ENCODE data around the gene MGAT4C. TPM values are rescaled to one million over a fixed set of nuclear protein-coding genes. Genes with fewer than 3 reads are reported as not detected.

MGAT4C gene
- total and polyA plus RNA-seq, 2 donors from 2014 or later: 0.16 TPM; not detected in 1

- H3K9ac ChIP-seq (ENCODE audit: low read length in 3 of 3): no peak overlapping the region
- H3K27me3 ChIP-seq (ENCODE audit: control insufficient read depth, insufficient read depth, low read length): no peaks in the 10 kb centered on the region
- peak in 2 of 5 donors; percentile 8 to 11 for DNase-seq
- intact Hi-C loops (cut with DNase I): no loop called here
- H3K36me3 ChIP-seq (ENCODE audit: control insufficient read depth in 2 of 3, insufficient read depth in 3 of 3, low read length in 3 of 3): no peaks in the 10 kb centered on the region
- no peaks in the 10 kb centered on the region for H3K9me3 ChIP-seq (ENCODE audit: control insufficient read depth in 2 of 3, insufficient read depth in 1 of 3, low read length in 3 of 3)
- H3K4me1 ChIP-seq (ENCODE audit: control insufficient read depth in 2 of 3, insufficient read depth in 2 of 3, low read depth in 1 of 3, low read length in 3 of 3): no peaks in the 10 kb centered on the region
- FAIRE-seq: no peak
- TF ChIP-seq CTCF (IDR thresholded peaks at IDR 0.05; ENCODE audit: borderline replicate concordance, extremely low read depth, insufficient read depth): no peak
- no peak overlapping the region for H3K27ac ChIP-seq (ENCODE audit: low read depth in 2 of 2, low read length in 2 of 2)
- H3K4me3 ChIP-seq (ENCODE audit: low read length in 3 of 3): no peak overlapping the region
These were observed 14.6 kb downstream of the MGAT4C start for GRCh38 chr12:86241600-86241999.

- Histone ChIP-seq H3K9ac (ENCODE audit: low read length in 3 of 3) (no peak overlapping the region), H3K27me3 (ENCODE audit: control insufficient read depth, insufficient read depth, low read length) (no peaks in the 10 kb centered on the region), H3K9me3 (ENCODE audit: control insufficient read depth in 2 of 3, insufficient read depth in 1 of 3, low read length in 3 of 3) (no peaks in the 10 kb centered on the region), H3K36me3 (ENCODE audit: control insufficient read depth in 2 of 3, insufficient read depth in 3 of 3, low read length in 3 of 3) (no peaks in the 10 kb centered on the region), H3K4me1 (ENCODE audit: control insufficient read depth in 2 of 3, insufficient read depth in 2 of 3, low read depth in 1 of 3, low read length in 3 of 3) (no peaks in the 10 kb centered on the region), H3K4me3 (ENCODE audit: low read length in 3 of 3) (no peak overlapping the region), H3K27ac (ENCODE audit: low read depth in 2 of 2, low read length in 2 of 2) (no peak overlapping the region)
- intact Hi-C loops (cut with DNase I): no loop called here
- FAIRE-seq (no peak), DNase-seq (no peak)
- no peak for TF ChIP-seq CTCF (IDR thresholded peaks at IDR 0.05; ENCODE audit: borderline replicate concordance, extremely low read depth, insufficient read depth)
These were observed 21.8 kb downstream of the MGAT4C start for GRCh38 chr12:86234316-86234855.

- no peak for TF ChIP-seq CTCF (IDR thresholded peaks at IDR 0.05; ENCODE audit: borderline replicate concordance, extremely low read depth, insufficient read depth)
- no peaks in the 10 kb centered on the region for H3K36me3 ChIP-seq (ENCODE audit: control insufficient read depth in 2 of 3, insufficient read depth in 3 of 3, low read length in 3 of 3)
- intact Hi-C loops (cut with DNase I): no loop called here
- H3K4me1 ChIP-seq (ENCODE audit: control insufficient read depth in 2 of 3, insufficient read depth in 2 of 3, low read depth in 1 of 3, low read length in 3 of 3): no peaks in the 10 kb centered on the region
- no peak for FAIRE-seq
- H3K27ac ChIP-seq (ENCODE audit: low read depth in 2 of 2, low read length in 2 of 2): no peak overlapping the region
- peak in 2 of 5 donors; percentile 3 for DNase-seq
- no peak overlapping the region for H3K9ac ChIP-seq (ENCODE audit: low read length in 3 of 3)
- no peaks in the 10 kb centered on the region for H3K27me3 ChIP-seq (ENCODE audit: control insufficient read depth, insufficient read depth, low read length)
- H3K4me3 ChIP-seq (ENCODE audit: low read length in 3 of 3): no peak overlapping the region
- no peaks in the 10 kb centered on the region for H3K9me3 ChIP-seq (ENCODE audit: control insufficient read depth in 2 of 3, insufficient read depth in 1 of 3, low read length in 3 of 3)
These were observed 23.1 kb downstream of the MGAT4C start for GRCh38 chr12:86233126-86233525.
